ENCODE measurements around the gene AGXT.

Gene AGXT

GRCh38 chr2:240914645-240915525 lies 46.3 kb downstream of the AGXT start:
- DNase-seq (ENCODE audit: low spot score), result no peak

GRCh38 chr2:240915526-240916341 lies 47.1 kb downstream of the AGXT start:
- DNase-seq (ENCODE audit: low spot score), result no peak

GRCh38 chr2:240916571-240917008 lies 48.0 kb downstream of the AGXT start:
- DNase-seq (ENCODE audit: low spot score), result peak; percentile 78

- no peak for DNase-seq (ENCODE audit: low spot score)
These were observed 48.5 kb downstream of the AGXT start for GRCh38 chr2:240917009-240917683.

GRCh38 chr2:240917684-240918257 lies 49.1 kb downstream of the AGXT start:
- no peak for DNase-seq (ENCODE audit: low spot score)

- DNase-seq (ENCODE audit: low spot score), result no peak
These were observed 49.9 kb downstream of the AGXT start for GRCh38 chr2:240918258-240919091.

GRCh38 chr2:240919161-240919781 lies 50.6 kb downstream of the AGXT start:
- no peak for DNase-seq (ENCODE audit: low spot score)

GRCh38 chr2:240919786-240920782 lies 51.5 kb downstream of the AGXT start:
- no peak for DNase-seq (ENCODE audit: low spot score)

- DNase-seq (ENCODE audit: low spot score), result no peak
These were observed 52.2 kb downstream of the AGXT start for GRCh38 chr2:240920783-240921231.

- DNase-seq (ENCODE audit: low spot score), result no peak
These were observed 52.8 kb downstream of the AGXT start for GRCh38 chr2:240921311-240921994.

GRCh38 chr2:240921995-240922244 lies 53.3 kb downstream of the AGXT start:
- no peak for DNase-seq (ENCODE audit: low spot score)

GRCh38 chr2:240922245-240922981 lies 53.8 kb downstream of the AGXT start:
- DNase-seq (ENCODE audit: low spot score), result no peak

- DNase-seq (ENCODE audit: low spot score), result no peak
These were observed 54.4 kb downstream of the AGXT start for GRCh38 chr2:240922982-240923537.

GRCh38 chr2:240925191-240925567 lies 56.6 kb downstream of the AGXT start:
- DNase-seq (ENCODE audit: low spot score), result no peak

GRCh38 chr2:240925568-240926515 lies 57.2 kb downstream of the AGXT start:
- no peak for DNase-seq (ENCODE audit: low spot score)

GRCh38 chr2:240926516-240927389 lies 58.1 kb downstream of the AGXT start:
- no peak for DNase-seq (ENCODE audit: low spot score)
